Measurements from ENCODE around the gene DRD2.

- TF ChIP-seq REST (IDR thresholded peaks at IDR 0.05; ENCODE audit: insufficient replicate concordance, low read depth) (no peak), CTCF (IDR thresholded peaks at IDR 0.05; ENCODE audit: insufficient read depth, low read length) (no peak), POLR2AphosphoS5 (IDR thresholded peaks at IDR 0.05; ENCODE audit: low read depth) (no peak), GABPA (IDR thresholded peaks at IDR 0.05; ENCODE audit: low read depth) (no peak), SPI1 (IDR thresholded peaks at IDR 0.05; ENCODE audit: borderline replicate concordance, low read depth) (no peak)
Measured at GRCh38 chr11:113444502-113445123, 30.6 kb downstream of the DRD2 start.

All from HL-60 (cell line).